DMS153 (cell line): ENCODE measurements around the gene ITPA.
A peak's percentile ranks its signal among the peaks of the same experiment; 100 is the strongest.
"Not testable (repeated sequence)": the region's sequence is repeated elsewhere in the genome, so short reads cannot be mapped to it uniquely, and the experiment has no call there.

Source experiments
- DNase-seq: peaks from one replicate; lab custom pipeline; 2025; lab: John Stamatoyannopoulos, UW

Gene ITPA

DNA sequence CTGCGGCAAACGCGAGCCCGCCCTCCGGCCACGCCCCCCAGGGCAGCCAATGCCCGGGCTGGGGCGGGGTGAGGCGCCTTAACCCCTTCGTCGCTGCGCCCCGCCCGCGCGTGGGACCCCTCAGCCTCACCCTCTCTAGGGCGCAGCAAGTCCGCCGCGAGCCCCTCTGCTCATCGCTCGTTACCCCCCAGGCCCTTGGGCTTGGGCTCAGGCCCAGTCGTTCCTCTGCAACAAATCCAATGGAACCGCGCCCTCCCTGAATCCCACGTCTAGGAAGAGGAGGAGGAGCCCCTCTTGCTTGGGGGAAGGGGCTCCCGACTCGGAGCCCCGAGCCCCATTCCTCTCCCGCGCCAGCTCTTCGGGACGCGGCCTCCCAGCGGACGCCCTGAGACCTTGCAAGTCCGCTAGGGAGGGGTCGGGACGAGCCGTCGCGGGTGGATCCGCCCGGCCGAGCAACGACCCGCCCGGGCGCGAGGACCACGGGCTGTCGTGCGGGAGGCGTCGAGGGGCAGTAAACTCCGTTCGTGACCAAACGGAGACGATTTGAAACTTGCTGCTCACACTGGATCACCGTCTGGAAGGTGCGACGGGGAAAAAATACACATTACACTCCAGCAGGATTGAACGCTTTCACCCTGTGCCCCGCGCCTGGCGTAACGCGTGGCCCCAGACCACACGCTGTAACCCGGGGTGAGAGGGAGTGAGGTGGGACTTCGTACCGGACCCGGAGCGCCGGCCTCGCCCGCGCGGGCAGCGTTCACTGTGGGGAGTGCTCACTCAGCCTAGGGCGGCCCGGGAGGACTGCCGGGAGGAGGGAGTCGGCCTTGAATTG lies 35.5 kb upstream of the ITPA start:
- DNase-seq, result peak; percentile 46

DNA sequence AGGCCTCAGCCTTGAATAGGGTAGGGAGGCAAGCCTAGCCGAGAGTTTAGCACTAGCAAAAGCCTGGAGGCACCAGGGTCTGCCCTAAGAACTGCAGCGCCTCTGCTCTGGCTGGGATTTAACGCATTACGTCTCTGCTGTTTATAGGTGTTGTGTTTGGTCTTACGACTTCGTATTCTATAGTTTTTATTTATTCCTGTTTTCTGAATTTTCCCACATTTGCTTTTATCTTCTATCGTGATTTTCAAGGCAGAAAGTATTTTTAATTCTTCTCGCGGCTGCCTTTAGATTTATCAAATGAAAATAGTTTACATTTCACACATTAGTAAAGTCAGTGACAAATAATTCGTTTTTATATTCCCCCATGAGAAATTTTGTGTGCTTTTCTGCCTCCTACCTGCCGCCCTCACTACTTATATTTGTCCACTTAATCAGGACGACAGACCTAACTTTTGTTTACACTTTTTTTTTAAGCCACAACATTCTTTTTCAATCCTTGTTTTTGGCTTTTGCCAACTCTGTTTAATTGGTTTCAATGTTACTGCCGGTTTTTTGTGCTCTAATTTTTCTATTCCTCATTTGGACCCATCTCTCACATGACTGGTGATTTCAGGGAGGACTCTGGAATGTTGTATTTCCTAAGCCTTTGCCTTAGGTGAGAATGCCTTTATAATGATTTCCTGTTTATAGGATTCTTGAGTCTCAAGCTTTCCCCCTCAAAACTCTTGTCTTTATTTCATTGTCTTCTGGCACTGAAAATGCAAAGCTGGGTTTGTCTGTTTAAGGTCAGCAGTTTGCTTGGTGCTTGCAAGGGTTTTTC lies 34.6 kb upstream of the ITPA start:
- DNase-seq, result peak; percentile 30

DNA sequence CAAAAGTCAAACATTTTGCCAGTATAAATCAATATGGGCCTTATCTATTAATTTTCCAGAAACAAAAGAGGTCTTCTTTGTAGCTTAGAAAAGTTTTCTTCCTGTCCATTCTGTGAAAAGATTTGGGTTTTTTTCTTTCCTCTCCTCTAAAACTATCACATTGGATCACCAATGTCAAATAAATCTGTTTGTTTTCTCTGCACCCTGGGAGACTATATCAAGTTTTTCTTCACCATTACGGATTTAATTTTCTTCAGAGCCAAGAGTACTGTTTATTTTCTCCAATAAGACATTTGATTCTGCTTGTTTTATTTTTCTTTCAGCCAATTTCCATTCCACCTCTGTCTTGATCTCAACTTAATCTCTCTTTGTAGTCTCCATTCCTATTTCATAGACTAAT lies 34.0 kb upstream of the ITPA start:
- no peak for DNase-seq

DNA sequence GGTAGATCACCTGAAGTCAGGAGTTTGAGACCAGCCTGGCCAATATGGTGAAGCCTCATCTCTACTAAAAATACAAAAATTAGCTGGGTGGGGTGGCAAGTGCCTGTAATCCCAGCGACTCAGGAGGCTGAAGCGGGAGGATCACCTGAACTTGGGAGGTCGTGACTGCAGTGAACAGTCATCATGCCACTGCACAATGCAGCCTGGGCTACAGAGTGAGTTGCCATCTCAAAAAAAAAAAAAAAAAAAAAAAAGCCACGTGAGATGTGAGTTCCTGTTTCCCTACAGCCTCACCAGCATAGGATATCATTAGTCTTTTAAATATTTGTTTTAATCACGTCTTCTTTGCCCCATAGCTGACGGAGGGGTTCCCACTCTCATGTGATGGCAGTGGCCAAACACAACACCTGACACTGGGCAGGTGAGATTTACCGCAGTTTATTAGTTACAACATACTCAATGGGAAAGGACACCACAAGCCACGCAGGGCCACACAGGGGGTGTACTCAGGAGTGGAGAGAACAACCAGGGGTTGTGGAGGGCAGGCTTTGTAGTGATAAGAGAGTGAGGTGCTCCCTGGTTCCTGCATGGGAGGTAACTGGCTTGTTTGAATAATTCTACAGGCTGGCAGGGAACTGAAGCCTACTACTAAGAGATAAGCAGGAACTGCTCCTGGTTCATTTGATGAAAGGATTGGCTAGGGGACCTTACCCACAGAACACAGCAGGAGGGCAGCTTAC lies 31.4 kb upstream of the ITPA start:
- DNase-seq, result no peak

DNA sequence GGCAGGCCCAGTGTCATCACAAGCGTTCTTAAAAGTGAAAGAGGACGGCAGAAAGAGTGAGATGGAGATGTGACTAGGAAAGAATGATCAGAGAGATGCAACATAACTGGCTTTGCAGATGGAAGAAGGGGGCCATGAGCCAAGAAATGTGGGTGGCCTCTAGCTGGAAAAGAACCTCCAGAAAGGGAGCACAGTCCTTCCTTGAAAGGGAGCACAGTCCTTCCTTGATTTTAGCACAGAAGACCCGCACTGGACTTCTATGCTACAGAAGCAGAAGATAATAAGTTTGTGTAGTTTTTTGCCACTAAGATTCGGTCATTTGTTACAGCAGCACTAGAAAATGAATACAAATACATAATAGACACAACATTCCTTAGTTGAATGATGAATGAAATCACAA lies 29.0 kb upstream of the ITPA start:
- DNase-seq, result no peak

DNA sequence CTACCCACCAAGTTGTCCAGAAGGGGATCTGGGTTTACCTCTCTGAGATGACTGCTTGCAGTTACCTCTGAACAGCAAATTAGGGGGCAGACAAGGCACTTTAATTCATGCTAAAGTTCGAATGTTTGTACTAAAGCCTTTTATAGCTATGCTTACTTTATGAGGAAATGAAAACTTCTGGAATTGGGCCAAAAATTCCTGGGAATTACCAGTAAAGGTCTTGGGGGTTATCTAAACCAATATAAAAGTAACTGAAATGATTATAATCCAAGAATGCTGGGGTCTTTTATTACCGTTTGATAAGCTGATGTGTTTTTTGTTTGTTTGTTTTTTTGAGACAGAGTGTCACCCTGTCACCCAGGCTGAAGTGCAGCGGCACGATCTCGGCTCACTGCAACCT lies 28.0 kb upstream of the ITPA start:
- no peak for DNase-seq

DNA sequence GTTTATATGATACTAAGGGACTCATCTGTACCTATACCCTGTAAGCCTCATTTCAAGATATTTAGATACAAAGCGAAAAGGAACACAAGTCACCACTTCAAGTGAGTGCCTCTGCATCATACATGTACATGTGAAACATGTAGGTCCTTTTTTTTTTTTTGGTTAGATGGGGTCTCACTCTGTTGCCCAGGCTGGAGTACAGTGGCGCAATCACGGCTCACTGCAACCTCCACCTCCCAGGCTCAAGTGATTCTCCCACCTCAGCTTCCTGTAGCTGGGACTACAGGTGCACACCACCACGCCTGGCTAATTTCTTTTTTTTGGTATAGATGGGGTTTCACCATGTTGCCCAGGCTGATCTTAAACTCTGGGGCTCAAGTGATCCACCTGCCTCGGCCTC lies 26.9 kb upstream of the ITPA start:
- DNase-seq, result not testable (repeated sequence)

DNA sequence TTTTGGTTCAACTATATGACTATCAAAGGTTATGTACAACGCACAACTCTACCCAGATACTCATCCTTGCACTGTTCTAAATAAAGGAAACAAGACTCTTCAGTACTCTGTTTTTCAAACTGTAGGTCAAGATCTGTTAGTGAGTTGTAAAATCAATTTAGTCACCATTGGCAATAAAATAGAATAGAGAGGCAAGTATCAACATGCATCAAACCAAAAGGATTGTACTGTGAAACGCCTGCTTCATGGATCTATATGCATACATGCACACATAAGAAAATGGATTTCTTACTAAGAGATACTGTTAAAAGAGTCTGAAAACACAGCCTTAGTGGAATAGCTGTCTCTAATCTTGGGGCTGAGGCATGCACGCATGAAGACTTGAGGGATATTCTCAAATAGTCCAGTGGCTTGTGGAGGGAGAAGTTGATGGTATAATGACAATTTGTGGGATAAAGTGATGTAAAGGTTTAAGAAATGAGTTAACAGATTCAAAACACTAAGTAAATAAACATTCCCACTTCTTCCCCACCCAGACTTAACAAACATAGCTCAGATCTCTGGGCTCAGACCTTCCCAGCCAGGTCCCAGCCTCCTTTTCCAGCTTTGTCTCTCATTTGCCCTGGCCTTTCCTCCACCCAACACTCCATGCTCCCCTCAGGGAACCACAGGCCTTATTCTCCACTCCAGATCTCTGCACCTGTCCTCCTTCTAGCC lies 25.2 kb upstream of the ITPA start:
- DNase-seq, result no peak

DNA sequence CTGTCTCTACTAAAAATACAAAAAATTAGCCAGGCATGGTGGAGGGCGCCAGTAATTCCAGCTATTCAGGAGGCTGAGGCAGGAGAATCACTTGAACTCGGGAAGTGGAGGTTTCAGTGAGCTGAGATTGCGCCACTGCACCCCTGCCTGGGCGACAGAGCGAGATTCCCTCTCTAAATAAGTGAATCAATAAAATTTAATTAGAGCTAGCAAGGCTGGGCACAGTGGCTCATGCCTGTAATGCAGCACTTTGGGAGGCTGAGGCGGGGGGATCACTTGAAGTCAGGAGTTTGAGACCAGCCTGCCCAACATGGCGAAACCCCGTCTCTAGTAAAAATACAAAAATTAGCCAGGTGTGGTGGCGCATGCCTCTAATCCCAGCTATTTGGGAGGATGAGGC lies 21.4 kb upstream of the ITPA start:
- not testable (repeated sequence) for DNase-seq

DNA sequence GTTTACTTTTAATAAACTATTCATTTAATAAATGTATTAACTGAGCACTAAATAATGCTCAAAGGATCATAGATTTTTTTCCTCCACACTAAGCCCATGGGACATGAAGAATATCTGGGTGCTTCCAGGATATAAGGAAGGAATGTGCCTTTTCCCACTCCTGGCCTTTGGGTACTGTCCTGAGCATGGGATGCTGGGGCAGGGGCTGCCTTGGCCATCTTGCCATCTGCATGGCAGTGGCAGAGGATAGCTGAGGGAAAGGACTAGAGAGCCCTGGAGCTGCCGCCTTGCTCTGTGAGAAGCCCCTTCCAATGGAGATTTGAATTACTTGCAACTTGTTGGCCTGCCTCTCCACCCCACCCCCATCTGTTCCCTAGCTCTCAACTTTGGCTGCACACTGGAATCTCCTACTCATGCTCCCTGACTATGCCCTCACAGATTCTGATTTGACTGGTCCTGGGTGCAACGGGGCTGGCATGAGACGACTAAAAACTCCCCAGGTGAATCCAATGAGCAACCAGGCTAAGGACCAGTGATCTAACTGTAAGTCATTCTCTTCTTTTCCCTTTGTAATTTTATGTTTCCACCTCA lies 20.4 kb upstream of the ITPA start:
- DNase-seq, result no peak

DNA sequence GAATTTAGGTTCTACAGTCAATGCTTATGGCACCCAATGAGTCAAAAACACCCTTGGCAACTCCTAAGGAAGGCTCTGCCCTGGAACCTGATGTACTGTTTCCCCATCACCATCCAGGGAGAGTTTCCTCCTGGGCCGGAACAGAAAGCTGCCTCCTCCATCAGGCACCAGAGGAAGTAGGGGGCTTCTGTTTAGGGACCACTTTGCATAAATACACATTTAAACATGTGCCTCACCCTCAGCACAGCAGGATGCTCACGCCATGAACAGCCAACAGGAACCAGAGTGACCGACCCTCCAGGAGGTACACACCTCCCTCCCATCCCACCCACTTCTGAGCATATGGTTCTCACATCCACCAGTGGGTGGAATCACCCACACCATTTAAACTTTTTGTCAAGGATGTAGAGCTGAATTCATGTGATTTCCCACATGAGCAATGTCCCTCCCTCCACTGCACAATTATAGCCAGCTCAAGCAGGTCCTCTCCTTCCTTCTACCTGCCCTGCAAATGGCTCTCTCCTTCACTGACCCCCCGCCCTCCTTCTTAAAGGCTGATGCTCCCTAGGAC lies 19.7 kb upstream of the ITPA start:
- DNase-seq, result no peak

DNA sequence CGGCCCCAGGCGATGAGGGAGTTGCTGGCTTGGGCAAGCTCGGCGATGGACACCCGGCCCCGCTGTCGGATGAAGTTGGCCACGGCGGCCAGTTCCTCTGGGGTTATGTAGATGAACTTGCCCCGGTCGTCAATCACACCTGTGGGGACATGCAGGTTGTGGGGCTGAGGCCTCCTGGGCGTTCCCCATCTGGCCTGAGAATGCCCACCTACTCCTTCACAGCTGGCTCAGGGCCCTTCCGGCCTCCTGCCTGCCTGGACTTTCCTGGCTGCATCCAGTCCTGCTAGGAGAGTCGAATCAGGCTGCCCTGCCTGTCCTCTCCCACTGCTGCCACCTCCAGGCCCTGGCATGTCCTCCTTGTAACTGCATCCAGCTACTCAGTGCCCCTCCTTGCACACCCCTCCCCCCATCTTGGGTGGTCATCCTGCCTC lies 18.6 kb upstream of the ITPA start:
- DNase-seq, result no peak

DNA sequence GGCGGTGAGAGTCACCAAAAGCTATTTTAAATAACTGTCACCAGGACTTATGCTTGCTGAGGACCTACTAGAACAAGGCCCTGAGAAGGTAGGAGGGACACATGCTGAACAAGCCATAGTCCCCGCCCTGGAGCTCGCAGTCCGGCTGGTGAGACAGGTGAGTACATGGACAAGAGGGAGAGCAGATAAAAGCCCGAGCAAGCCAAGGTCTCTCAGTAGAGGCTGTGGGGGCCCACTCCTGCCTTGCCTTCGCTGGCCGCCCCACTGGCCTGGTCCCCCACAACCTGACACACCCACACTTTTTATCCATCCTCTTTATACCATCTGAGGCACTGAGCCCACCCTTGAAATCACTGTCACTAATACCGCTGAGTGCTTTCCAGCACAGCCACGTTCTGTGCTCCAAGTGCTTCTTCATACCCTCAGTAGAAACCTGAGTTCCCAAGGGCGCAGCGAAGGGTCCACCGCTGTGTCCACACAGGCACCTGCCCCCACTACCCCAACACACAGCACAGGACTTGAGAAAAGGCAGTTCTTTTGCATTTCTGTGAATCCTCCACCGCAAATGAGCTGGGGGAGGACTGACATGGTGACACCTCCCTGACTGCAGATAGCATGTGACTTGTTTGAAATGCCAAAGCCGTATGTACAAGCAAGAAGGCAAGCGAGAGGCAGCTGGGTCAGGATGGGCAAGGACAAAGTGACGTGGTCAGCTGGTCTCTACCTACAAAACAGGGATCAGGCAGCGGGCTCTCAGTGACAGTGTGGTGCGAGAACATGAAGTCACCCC lies 16.9 kb upstream of the ITPA start:
- DNase-seq, result no peak

DNA sequence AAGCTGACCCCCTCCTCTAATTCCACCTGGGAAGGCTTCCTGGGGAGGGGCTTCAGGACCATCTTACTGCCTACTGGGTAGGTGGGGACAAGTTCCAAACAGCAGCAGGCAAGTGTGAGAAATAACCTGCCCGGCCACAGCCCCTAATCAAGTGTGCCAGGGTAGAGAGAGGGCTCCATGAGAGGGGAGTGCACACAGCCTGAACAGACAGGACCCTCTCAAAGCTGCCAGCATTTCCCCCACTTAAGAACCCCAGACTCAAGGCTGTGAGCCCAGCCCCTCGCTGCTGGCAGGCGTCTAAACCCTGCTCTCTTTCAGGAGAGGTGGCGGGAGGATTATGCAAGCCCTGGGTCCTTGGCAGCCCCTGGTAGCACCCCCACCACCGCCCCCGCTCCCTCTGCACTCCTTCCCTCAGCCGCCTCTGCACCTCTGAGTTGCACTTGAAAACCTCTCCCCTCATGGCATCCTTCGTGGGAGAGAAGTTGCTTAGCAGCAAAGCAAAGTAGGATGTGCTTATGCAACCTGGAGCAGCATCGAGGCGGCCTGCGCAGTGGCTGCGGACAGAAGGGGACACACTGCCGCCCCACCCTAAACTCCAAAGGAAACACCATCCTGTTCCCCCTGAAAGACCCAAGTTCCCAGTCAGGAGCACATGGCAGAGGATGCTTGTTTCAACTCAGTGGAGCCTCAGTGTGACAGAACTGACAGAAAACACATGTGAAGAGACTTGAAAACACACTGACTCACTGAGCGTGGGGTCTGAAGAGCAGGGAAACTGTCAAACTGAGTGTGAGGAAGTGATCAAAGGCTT lies 15.3 kb upstream of the ITPA start:
- no peak for DNase-seq

DNA sequence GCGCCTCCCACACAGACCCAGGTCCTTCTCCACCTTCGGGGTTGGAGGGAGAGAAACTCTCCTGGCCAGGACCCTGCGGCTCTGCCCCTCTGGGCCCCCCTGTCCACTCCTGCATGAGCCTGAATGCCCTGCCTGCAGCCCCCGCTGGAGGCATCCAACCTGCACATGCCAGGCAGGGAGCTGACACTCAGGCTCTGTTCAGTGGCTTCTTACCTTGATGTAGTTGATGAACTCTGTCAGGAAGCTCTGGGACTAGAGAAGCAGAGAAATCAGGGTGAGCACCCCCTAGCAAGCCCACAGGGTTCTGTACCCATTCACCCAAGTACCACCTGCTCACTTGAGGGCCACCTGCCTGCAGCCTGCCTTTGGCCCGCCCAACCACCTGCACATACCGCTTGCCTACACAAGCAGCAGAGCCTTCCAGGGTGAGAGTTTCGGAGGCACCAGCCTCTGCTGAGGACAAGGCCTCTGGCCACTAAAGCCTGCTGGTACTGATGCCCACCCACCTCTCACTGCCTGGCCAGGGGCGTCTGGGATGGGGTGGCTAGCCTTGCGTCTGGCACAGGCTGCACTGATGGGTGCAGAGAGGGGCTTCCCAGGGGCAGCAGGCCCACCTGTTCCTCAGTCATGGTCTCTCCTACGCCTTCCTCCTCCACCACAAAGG lies 14.5 kb upstream of the ITPA start:
- no peak for DNase-seq

DNA sequence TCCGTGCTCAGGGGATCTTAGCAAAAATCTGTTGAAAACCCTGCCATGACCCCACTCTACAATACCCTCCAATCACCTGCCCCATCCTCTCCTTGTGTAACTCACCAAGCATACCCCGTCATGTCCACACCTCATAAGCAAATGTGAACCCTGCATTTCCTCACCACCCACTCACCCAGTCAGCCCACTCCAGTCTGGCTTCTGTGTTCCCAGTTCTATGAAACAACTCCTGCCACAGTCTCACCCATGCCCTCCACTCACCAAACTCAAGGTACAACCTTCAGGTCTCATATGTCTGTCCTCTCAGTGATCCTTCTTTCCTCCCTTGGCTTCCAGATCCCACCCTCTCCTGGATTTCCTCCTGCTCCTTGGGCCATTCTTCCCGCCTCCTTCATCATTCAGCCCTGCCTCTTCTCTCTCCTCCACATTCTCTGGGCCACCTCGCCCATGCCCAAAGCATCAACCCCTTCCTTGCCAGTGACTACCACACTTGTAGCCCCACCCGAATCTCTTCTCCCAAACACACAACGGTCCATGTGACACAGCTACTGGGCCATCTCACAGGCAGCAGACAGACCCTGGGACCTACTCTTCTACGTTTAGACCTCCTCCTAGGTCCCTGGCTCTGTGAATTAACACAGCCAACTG lies 13.6 kb upstream of the ITPA start:
- DNase-seq, result no peak

DNA sequence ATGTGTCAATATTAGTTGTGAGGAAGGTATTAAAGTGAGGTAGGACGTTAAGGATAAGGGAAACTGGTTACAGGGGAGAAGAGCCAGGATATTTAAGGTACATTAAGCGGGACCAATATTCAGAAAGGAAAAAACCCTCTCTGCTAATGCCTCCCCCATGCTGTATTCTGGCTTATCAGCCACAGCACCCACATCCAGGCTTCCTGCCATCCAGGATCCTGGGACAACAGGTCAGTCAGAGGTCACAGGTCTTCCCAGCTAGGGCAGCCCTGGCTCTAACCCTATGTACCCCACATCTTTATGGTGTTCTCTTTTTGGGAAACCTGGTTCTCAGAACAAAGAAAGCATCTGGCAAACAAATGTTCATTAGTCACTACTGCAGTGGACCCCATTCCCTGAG lies 10.1 kb upstream of the ITPA start:
- no peak for DNase-seq

DNA sequence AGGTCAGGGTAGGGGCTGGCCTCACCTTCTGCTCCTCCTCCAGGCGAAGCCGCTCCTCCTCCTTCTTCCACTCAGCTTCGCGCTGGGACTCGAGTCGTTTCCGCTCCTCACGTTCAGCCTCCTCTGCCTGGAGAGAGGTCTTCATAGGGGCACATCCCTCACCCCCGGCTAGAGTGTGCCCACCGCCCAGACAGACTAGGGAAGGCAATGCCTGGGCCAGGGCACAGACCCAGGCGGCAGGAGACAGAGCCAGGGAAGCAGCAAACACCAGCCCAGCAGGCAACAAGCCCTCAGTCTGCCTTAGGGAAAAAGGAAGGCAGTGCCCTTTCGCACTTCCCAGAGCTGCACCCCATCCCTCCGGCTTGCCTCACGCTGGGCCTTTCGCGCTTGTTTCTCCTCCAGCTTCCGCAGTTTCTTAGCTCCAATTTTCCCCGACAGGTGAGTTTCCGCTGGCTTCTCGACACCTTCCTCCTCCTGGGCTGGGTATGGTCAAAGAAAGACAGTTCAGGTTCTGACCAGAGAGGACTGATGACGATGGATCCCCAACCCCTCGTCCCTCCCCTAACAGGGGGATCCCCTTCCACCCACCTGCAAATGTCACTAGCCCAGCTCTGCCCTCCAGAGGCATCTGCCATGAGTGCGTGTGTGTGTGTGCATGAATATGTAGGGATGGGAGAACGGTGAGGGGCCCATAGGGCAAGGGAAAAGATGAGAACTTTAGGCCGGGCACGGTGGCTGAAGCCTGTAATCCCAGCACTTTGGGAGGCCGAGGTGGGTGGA lies 9.1 kb upstream of the ITPA start:
- DNase-seq, result no peak
